ENCODE data around the gene ACTR3. TPM values are rescaled to one million over a fixed set of nuclear protein-coding genes. Genes with fewer than 3 reads are reported as not detected.

The ACTR3 gene
- total RNA-seq, 4 donors from 2014 or later: 80.0 to 124 (median 101) TPM

GRCh38 chr2:113846429-113846828 lies 43.5 kb upstream of the ACTR3 start:
- TF ChIP-seq POLR2A (IDR thresholded peaks at IDR 0.05): no peak
- TF ChIP-seq CTCF (IDR thresholded peaks at IDR 0.05): no peak
- Histone ChIP-seq H3K9me3 (no peaks in the 10 kb centered on the region), H3K36me3 (no peaks in the 10 kb centered on the region), H3K27ac (no peak overlapping the region), H3K4me1 (no peaks in the 10 kb centered on the region), H3K4me3 (no peak overlapping the region), H3K27me3 (no peaks in the 10 kb centered on the region)
- DNase-seq: no peak

DNA sequence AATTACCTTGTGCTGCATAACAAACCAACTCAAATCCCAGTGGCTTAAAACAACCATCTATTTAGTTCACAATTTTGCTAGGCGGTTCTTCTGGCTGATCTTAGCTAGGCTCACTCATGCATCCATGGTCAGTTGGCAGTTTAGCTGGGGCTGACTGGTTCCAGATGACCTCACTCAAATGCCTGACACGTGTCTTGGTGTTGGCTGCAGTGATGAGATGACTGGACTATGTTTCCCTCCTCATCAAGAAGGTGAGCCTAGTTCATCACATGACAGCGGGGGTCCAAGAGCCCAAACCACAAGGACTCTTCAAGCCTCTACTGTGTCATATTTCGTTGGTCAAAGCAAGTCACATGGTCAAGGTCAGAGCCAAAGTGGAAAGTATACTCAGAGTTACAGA lies 42.7 kb upstream of the ACTR3 start:
- TF ChIP-seq POLR2A (IDR thresholded peaks at IDR 0.05) (no peak), CTCF (IDR thresholded peaks at IDR 0.05) (no peak)
- Histone ChIP-seq H3K27me3 (no peaks in the 10 kb centered on the region), H3K4me3 (no peak overlapping the region), H3K36me3 (no peaks in the 10 kb centered on the region), H3K9me3 (no peaks in the 10 kb centered on the region), H3K27ac (no peak overlapping the region), H3K4me1 (peaks cover 0 to 4% (median 0%) of the 10 kb centered on the region in 4 donors)
- no peak for DNase-seq

DNA sequence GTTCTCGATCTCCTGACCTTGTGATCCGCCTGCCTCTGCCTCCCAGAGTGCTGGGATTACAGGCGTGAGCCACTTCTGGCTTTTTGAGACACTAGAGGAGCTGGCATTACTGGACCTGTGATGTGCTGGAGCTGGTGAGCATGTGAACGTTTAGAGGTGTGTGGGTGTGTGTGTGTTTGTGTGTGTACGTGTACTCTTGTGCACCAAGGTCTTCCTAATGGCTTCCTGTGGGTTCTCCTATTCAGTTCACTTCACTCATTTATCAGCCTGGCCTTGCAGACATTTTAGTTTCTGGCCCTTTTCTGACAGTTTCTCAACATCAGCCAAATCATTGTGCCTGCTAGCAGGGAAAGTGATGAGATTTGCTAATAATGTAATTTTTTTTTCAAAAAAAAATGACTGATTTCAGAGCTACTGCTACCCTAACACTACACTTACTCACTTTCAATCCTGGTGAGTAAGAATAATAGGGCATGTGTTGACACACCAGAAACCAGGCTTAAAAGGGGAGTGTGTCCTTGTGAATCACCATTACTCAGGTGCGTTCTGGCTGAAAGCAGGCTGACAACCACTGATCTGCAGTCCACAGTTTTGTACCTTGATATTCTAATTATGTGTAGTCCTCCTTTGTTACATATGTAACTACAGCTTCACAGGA lies 41.0 kb upstream of the ACTR3 start:
- H3K27me3 ChIP-seq: no peaks in the 10 kb centered on the region
- no peak overlapping the region for H3K27ac ChIP-seq
- no peak overlapping the region for H3K4me3 ChIP-seq
- TF ChIP-seq POLR2A (IDR thresholded peaks at IDR 0.05): no peak
- TF ChIP-seq CTCF (IDR thresholded peaks at IDR 0.05): no peak
- peaks cover 0 to 4% (median 0%) of the 10 kb centered on the region in 4 donors for H3K4me1 ChIP-seq
- DNase-seq: no peak
- no peaks in the 10 kb centered on the region for H3K9me3 ChIP-seq
- H3K36me3 ChIP-seq: no peaks in the 10 kb centered on the region

GRCh38 chr2:113850687-113851086 lies 39.2 kb upstream of the ACTR3 start:
- Histone ChIP-seq H3K4me3 (no peak overlapping the region), H3K27ac (no peak overlapping the region), H3K9me3 (no peaks in the 10 kb centered on the region), H3K27me3 (no peaks in the 10 kb centered on the region), H3K4me1 (peaks cover 0 to 4% (median 1%) of the 10 kb centered on the region in 4 donors), H3K36me3 (no peaks in the 10 kb centered on the region)
- TF ChIP-seq CTCF (IDR thresholded peaks at IDR 0.05): no peak
- no peak for TF ChIP-seq POLR2A (IDR thresholded peaks at IDR 0.05)
- no peak for DNase-seq

DNA sequence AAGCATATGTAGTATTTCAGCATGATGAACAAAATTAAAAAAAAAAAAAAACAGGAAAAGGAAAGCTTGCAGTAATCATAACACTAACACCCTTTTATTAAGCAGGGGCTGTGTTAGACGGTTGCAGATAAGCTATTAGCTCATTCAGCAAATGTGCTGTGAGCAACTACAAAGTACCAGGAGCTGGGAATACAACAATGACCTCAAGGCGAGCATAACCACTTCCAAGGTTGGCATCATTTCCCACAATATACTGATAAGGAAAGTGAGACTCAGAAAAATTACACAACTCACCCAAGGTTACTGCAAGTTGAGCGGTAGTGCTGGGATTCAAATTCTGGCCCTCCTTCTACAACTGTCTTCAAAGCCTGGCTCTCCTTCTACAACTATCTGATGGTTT lies 38.2 kb upstream of the ACTR3 start:
- no peak for TF ChIP-seq CTCF (IDR thresholded peaks at IDR 0.05)
- no peak for TF ChIP-seq POLR2A (IDR thresholded peaks at IDR 0.05)
- no peak for DNase-seq
- Histone ChIP-seq H3K4me1 (peaks cover 0 to 4% (median 1%) of the 10 kb centered on the region in 4 donors), H3K9me3 (no peaks in the 10 kb centered on the region), H3K36me3 (no peaks in the 10 kb centered on the region), H3K27ac (no peak overlapping the region), H3K4me3 (no peak overlapping the region), H3K27me3 (no peaks in the 10 kb centered on the region)
